ENCODE data around the gene SLC19A2. TPM values are rescaled to one million over a fixed set of nuclear protein-coding genes. Genes with fewer than 3 reads are reported as not detected.

SLC19A2 gene
- total and polyA plus RNA-seq, 2 of the 8 experiments (the other 6 are each of a cell fraction or from before 2014, with no cell fraction given), result 21.2 to 23.2 TPM

DNA sequence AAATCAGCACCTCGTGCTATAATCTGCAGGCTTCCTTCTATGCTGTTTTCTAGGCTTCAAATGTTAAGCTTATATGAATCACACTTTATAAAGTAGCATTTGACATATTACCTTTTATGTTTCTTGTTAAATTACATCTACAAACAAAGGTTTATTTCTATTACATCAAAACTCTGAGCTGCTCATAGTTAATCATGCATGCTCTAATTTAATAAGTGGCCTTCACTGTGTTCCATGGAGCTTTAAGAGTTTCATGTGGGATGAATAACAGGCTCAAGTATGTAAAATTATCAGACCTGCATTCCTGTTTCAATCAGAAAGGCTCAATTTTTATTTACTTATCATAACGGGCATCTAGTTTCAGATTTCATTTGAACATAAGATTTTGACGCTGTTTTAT is 13.0 kb downstream of the SLC19A2 start:
- H4K5ac ChIP-seq (ENCODE audit: insufficient read length, low read depth, low read length), result no peak overlapping the region
- no peak overlapping the region for H2AK5ac ChIP-seq (ENCODE audit: low read depth, low read length)
- H2BK5ac ChIP-seq (ENCODE audit: low read depth, low read length), result no peak overlapping the region
- H2BK12ac ChIP-seq (ENCODE audit: low read depth, low read length), result no peak overlapping the region
- H2BK15ac ChIP-seq (ENCODE audit: low read length), result no peak overlapping the region
- no peak overlapping the region for H2BK20ac ChIP-seq (ENCODE audit: low read length)
- DNase-seq (ENCODE audit: low read depth in 1 of 2, low spot score in 2 of 2), result no peak
- ChIA-PET POLR2A (ENCODE audit: partially characterized antibody) (interaction anchor here (1.8 kb wide), 1 partner anchor 12 kb away, joined by 4 read pairs; no protein-coding TSS in a partner anchor), CTCF (ENCODE audit: partially characterized antibody) (interaction anchor here (0.7 to 1.8 kb wide), 4 partner anchors 11 to 99 kb away, joined by 3 to 9 read pairs (median 4); no protein-coding TSS in a partner anchor)
- H4K20me1 ChIP-seq (replicated peaks in 1 of 2; ENCODE audit: control insufficient read depth in 1 of 2, insufficient read depth in 2 of 2, low read length in 2 of 2), result peaks cover 0 to 2% of the 10 kb centered on the region in 2 experiments
- H3K23me2 ChIP-seq (ENCODE audit: low read depth, low read length), result no peaks in the 10 kb centered on the region
- no peak overlapping the region for H3K18ac ChIP-seq (ENCODE audit: extremely low read depth, low read length)
- H3K36me3 ChIP-seq (ENCODE audit: control insufficient read depth in 2 of 4, insufficient read depth in 4 of 4, low read length in 3 of 4), result peaks cover 2 to 19% (median 8%) of the 10 kb centered on the region in 4 experiments; a peak in 6 of 8 replicates
- no peak overlapping the region for H3K23ac ChIP-seq (ENCODE audit: insufficient read length)
- H4K91ac ChIP-seq (replicated peaks; ENCODE audit: insufficient read length, low read length), result no peak overlapping the region
- no peaks in the 10 kb centered on the region for H3K4me1 ChIP-seq (replicated peaks in 1 of 4; ENCODE audit: control insufficient read depth in 3 of 4, insufficient read depth in 4 of 4, low read length in 3 of 4)
- H3K4ac ChIP-seq (replicated peaks; ENCODE audit: insufficient read length, low read depth, low read length), result no peak overlapping the region
- no peak for FAIRE-seq
- H3K9ac ChIP-seq (replicated peaks in 1 of 4; ENCODE audit: extremely low read depth in 1 of 4, low read depth in 3 of 4, low read length in 3 of 4), result no peak overlapping the region
- no peak overlapping the region for H3K14ac ChIP-seq (ENCODE audit: insufficient read length)
- no peak overlapping the region for H2BK120ac ChIP-seq (replicated peaks; ENCODE audit: low read depth, low read length)
- H3K79me2 ChIP-seq (ENCODE audit: control insufficient read depth in 1 of 2, insufficient read depth in 2 of 2, low read length in 2 of 2), result peaks cover 0 to 12% of the 10 kb centered on the region in 2 experiments; a peak in 2 of 4 replicates
- H3K56ac ChIP-seq (replicated peaks; ENCODE audit: insufficient read length, low read depth, low read length), result no peak overlapping the region
- WGBS, 2 experiments (ENCODE audit: extremely low coverage in 1 of 2, insufficient coverage in 1 of 2, insufficient read length in 1 of 2, insufficient replicate concordance in 2 of 2, low coverage in 1 of 2, low lambda C conversion rate in 2 of 2, missing lambda C conversion rate in 1 of 2), result 93% methylated on average over 3 of the region's 3 CpGs; no CpG with 5 or more reads in 1 of the 2 experiments
- H3K9me3 ChIP-seq (ENCODE audit: insufficient read depth in 2 of 2, low read depth in 1 of 2, low read length in 1 of 2), result no peaks in the 10 kb centered on the region
- H3K27ac ChIP-seq (ENCODE audit: low read depth, low read length), result no peak overlapping the region
- H3K4me3 ChIP-seq (ENCODE audit: extremely low read depth in 1 of 4, insufficient read depth in 2 of 4, low read depth in 3 of 4, low read length in 4 of 4), result no peak overlapping the region
- H2AFZ ChIP-seq (ENCODE audit: low read length), result no peak overlapping the region
- H3K79me1 ChIP-seq (ENCODE audit: low read depth, low read length), result peaks cover 4% of the 10 kb centered on the region
- H3K4me2 ChIP-seq (ENCODE audit: insufficient read depth in 1 of 2, low read depth in 2 of 2, low read length in 2 of 2), result no peak overlapping the region
- no peaks in the 10 kb centered on the region for H3K27me3 ChIP-seq (replicated peaks in 1 of 4; ENCODE audit: control insufficient read depth in 3 of 4, extremely low read depth in 1 of 4, insufficient read depth in 3 of 4, low read length in 3 of 4)
- no peak overlapping the region for H4K8ac ChIP-seq (ENCODE audit: extremely low read depth, insufficient read depth, low read length)
- TF ChIP-seq YY1 (IDR thresholded peaks at IDR 0.05; ENCODE audit: low read depth, low read length), result no peak
- no peak for TF ChIP-seq SP2 (IDR thresholded peaks at IDR 0.05; ENCODE audit: low read length)
- no peak for TF ChIP-seq EZH2 (IDR thresholded peaks at IDR 0.05; ENCODE audit: low read depth, low read length, severe bottlenecking)
- no peak for TF ChIP-seq TAF1 (IDR thresholded peaks at IDR 0.05; ENCODE audit: low read depth, low read length)
- no peak for TF ChIP-seq TAF7 (optimal IDR thresholded peaks at IDR 0.05; ENCODE audit: borderline replicate concordance, low read depth, low read length)
- no peak for TF ChIP-seq RFX5 (IDR thresholded peaks at IDR 0.05; ENCODE audit: borderline replicate concordance, low read depth, low read length)
- no peak for TF ChIP-seq CTBP2 (IDR thresholded peaks at IDR 0.05; ENCODE audit: borderline replicate concordance, insufficient read depth, insufficient read length, low read length)
- TF ChIP-seq POLR2A (IDR thresholded peaks at IDR 0.05; ENCODE audit: control extremely low read depth in 1 of 2, low read depth in 2 of 2, low read length in 2 of 2), result no peak
- TF ChIP-seq RXRA (IDR thresholded peaks at IDR 0.05; ENCODE audit: insufficient read depth, low read depth, low read length), result no peak
- TF ChIP-seq, protein P1, sequence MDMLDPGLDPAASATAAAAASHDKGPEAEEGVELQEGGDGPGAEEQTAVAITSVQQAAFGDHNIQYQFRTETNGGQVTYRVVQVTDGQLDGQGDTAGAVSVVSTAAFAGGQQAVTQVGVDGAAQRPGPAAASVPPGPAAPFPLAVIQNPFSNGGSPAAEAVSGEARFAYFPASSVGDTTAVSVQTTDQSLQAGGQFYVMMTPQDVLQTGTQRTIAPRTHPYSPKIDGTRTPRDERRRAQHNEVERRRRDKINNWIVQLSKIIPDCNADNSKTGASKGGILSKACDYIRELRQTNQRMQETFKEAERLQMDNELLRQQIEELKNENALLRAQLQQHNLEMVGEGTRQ (IDR thresholded peaks at IDR 0.05; ENCODE audit: low read length), result no peak
- no peak for TF ChIP-seq SRF (IDR thresholded peaks at IDR 0.05; ENCODE audit: low read depth, low read length)
- TF ChIP-seq ZNF274 (IDR thresholded peaks at IDR 0.05; ENCODE audit: borderline replicate concordance, extremely low read depth, low read length), result no peak
- TF ChIP-seq, protein P2, sequence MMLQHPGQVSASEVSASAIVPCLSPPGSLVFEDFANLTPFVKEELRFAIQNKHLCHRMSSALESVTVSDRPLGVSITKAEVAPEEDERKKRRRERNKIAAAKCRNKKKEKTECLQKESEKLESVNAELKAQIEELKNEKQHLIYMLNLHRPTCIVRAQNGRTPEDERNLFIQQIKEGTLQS (IDR thresholded peaks at IDR 0.05; ENCODE audit: insufficient read depth, low read depth, low read length), result no peak

All from H1 (cell line).